ENCODE data around the gene UCN3. TPM values are rescaled to one million over a fixed set of nuclear protein-coding genes. Genes with fewer than 3 reads are reported as not detected.

Gene UCN3
- total and polyA plus RNA-seq, 2 of the 4 experiments (the other 2 are of a cell fraction) = not detected

GRCh38 chr10:5416981-5417380, 52.2 kb downstream of the UCN3 start:
- Histone ChIP-seq H3K27me3 (ENCODE audit: control insufficient read depth, insufficient read depth, low read length) (no peaks in the 10 kb centered on the region), H4K5ac (ENCODE audit: low read depth, low read length) (no peak overlapping the region), H3K4ac (ENCODE audit: low read depth, low read length) (no peak overlapping the region), H3K14ac (replicated peaks; ENCODE audit: low read depth, low read length) (no peak overlapping the region), H2BK15ac (ENCODE audit: low read depth, low read length) (no peak overlapping the region), H3K9ac (ENCODE audit: low read depth, low read length) (no peak overlapping the region), H4K20me1 (ENCODE audit: insufficient read depth, low read length) (no peaks in the 10 kb centered on the region), H3K36me3 (ENCODE audit: control insufficient read depth, insufficient read depth, low read length) (no peaks in the 10 kb centered on the region), H3K23ac (ENCODE audit: low read depth, low read length) (no peak overlapping the region), H3K18ac (ENCODE audit: low read depth, low read length) (no peak overlapping the region), H2BK5ac (ENCODE audit: low read depth, low read length, poor library complexity, severe bottlenecking) (no peak overlapping the region), H3K9me3 (ENCODE audit: control insufficient read depth, insufficient read depth, low read length) (no peaks in the 10 kb centered on the region), H3K4me3 (ENCODE audit: insufficient read depth, low read depth, low read length) (no peak overlapping the region), H4K91ac (ENCODE audit: insufficient read depth, low read depth, low read length) (no peak overlapping the region), H2BK20ac (ENCODE audit: low read depth, low read length) (no peak overlapping the region), H3K4me2 (ENCODE audit: low read depth, low read length) (no peak overlapping the region), H2AK5ac (ENCODE audit: low read depth, low read length) (no peak overlapping the region), H2BK120ac (ENCODE audit: low read depth, low read length) (no peak overlapping the region), H4K8ac (ENCODE audit: low read depth in 2 of 2, low read length in 2 of 2) (no peak overlapping the region), H2AFZ (replicated peaks; ENCODE audit: low read length, poor library complexity) (no peak overlapping the region), H3K79me1 (ENCODE audit: low read depth in 1 of 2, low read length in 2 of 2) (peaks cover 17 to 27% of the 10 kb centered on the region in 2 experiments), H3K9me1 (ENCODE audit: insufficient read depth, low read length) (no peaks in the 10 kb centered on the region), H3K27ac (ENCODE audit: insufficient read depth, low read length) (no peak overlapping the region), H3K4me1 (ENCODE audit: control insufficient read depth, insufficient read depth, low read length) (no peaks in the 10 kb centered on the region), H3K56ac (ENCODE audit: extremely low read depth, insufficient read depth, low read length) (no peak overlapping the region), H2AK9ac (replicated peaks; ENCODE audit: low read depth, low read length, poor library complexity) (no peak overlapping the region)
- intact Hi-C loops (cut with micrococcal nuclease) (no loop called here), dilution Hi-C loops (cut with HindIII; ENCODE audit: low sequenced_read_pairs, unreplicated experiment) (no loop called here), in situ Hi-C loops (cut with MboI; ENCODE audit: low sequenced_read_pairs) (no loop called here)
- POLR2A ChIA-PET (ENCODE audit: unreplicated experiment) = no interaction called here
- BruUV-seq (replicated peaks) = no TSS peak
- TF ChIP-seq RFX5 (IDR thresholded peaks at IDR 0.05; ENCODE audit: low read depth, low read length) = no peak
- TF ChIP-seq MAFK (IDR thresholded peaks at IDR 0.05; ENCODE audit: low read depth, low read length) = no peak
- no peak for TF ChIP-seq RAD21 (IDR thresholded peaks at IDR 0.05; ENCODE audit: low read length)
- no peak for TF ChIP-seq RCOR1 (IDR thresholded peaks at IDR 0.05; ENCODE audit: insufficient replicate concordance, low read length)
- no peak for TF ChIP-seq CTCF (conservative IDR thresholded peaks at IDR 0.05; ENCODE audit: low read depth, low read length)
- no peak for TF ChIP-seq MXI1 (IDR thresholded peaks at IDR 0.05; ENCODE audit: borderline replicate concordance, low read depth, low read length)
- TF ChIP-seq ELK1 (IDR thresholded peaks at IDR 0.05; ENCODE audit: borderline replicate concordance, low read depth, low read length) = no peak
- no peak for TF ChIP-seq CHD1 (IDR thresholded peaks at IDR 0.05; ENCODE audit: low read depth, low read length)
- no peak for TF ChIP-seq MAZ (IDR thresholded peaks at IDR 0.05; ENCODE audit: borderline replicate concordance, low read depth, low read length)
- no peak for TF ChIP-seq POLR2A (IDR thresholded peaks at IDR 0.05; ENCODE audit: low read depth, low read length)
- ATAC-seq (ENCODE audit: low read depth) (no peak), DNase-seq (no peak)
- CTCF ChIA-PET = no interaction called here
- WGBS, 2 experiments (ENCODE audit: extremely low coverage in 2 of 2, insufficient read length in 1 of 2) = 71% methylated on average over 1 of the region's 11 CpGs; no CpG with 5 or more reads in 1 of the 2 experiments
